Measurements from ENCODE around the gene DDX25.

The DDX25 gene

DNA sequence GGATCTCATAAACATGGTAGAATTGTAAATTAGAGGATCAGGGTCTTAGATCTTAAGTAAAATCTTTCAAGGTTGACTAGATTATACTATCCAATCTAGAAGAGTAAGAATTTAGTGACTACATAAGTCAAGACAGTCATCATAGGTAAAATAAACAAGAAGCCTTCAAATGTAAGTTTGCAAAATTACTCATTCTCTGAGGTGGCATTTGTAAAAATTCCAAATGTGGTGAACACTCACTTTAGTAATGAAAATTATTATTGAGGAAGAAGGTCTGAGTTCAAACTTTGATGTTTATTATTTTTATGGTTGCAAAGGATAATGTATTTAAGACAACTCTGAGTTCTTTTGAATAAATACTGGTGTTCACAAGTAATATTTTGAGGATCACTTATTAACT lies 12.2 kb upstream of the DDX25 start:
- DNase-seq (ENCODE audit: low read depth), result no peak
- H3K4me3 ChIP-seq (ENCODE audit: low read depth, low read length), result no peak overlapping the region
- TF ChIP-seq, protein P1, sequence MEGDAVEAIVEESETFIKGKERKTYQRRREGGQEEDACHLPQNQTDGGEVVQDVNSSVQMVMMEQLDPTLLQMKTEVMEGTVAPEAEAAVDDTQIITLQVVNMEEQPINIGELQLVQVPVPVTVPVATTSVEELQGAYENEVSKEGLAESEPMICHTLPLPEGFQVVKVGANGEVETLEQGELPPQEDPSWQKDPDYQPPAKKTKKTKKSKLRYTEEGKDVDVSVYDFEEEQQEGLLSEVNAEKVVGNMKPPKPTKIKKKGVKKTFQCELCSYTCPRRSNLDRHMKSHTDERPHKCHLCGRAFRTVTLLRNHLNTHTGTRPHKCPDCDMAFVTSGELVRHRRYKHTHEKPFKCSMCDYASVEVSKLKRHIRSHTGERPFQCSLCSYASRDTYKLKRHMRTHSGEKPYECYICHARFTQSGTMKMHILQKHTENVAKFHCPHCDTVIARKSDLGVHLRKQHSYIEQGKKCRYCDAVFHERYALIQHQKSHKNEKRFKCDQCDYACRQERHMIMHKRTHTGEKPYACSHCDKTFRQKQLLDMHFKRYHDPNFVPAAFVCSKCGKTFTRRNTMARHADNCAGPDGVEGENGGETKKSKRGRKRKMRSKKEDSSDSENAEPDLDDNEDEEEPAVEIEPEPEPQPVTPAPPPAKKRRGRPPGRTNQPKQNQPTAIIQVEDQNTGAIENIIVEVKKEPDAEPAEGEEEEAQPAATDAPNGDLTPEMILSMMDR (IDR thresholded peaks at IDR 0.05; ENCODE audit: low read depth, low read length, missing control alignments), result no peak

DNA sequence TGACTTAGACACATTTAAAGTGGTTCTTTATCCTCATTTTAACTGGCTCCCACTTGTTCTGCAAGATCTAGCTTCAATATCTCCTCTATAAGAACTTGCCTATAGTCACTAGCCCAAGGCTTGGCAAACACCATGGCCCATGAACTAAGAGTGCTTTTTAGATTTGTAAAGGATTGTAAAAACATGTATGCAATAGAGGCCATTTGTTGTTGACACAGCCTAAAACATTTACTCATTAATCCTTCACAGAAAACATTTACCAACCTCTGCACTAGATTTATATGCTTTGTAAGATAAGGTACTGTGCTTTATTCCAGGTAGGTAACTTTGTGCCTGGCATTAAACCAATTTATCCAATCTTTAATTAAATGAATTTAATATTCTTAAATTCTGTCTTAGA lies 11.3 kb upstream of the DDX25 start:
- no peak for DNase-seq (ENCODE audit: low read depth)
- TF ChIP-seq, protein P1 (IDR thresholded peaks at IDR 0.05; ENCODE audit: low read depth, low read length, missing control alignments), result no peak
- H3K4me3 ChIP-seq (ENCODE audit: low read depth, low read length), result no peak overlapping the region

DNA sequence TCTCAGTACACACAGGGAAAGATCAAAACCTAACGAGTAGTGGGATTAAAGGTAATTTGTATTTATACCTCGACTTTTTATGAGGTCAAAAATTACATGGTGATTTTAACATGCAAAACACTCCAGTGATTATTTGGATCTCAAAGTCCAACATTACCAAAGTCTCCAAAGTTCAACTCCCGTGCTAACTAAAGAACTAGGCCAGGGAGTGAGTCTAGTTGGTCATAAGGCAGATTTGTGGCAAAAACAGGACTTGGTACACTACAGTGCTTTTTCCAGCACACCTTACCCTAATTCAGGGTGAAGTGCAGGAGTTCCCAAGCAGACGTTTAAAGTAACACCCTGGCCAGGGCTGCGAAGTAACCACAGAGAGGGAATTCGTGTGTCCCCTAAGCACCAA lies 2.4 kb upstream of the DDX25 start:
- DNase-seq (ENCODE audit: low read depth), result no peak
- TF ChIP-seq, protein P1 (IDR thresholded peaks at IDR 0.05; ENCODE audit: low read depth, low read length, missing control alignments), result no peak
- no peak overlapping the region; the same call in 1 of the 2 replicates for H3K4me3 ChIP-seq (ENCODE audit: low read depth, low read length)

DNA sequence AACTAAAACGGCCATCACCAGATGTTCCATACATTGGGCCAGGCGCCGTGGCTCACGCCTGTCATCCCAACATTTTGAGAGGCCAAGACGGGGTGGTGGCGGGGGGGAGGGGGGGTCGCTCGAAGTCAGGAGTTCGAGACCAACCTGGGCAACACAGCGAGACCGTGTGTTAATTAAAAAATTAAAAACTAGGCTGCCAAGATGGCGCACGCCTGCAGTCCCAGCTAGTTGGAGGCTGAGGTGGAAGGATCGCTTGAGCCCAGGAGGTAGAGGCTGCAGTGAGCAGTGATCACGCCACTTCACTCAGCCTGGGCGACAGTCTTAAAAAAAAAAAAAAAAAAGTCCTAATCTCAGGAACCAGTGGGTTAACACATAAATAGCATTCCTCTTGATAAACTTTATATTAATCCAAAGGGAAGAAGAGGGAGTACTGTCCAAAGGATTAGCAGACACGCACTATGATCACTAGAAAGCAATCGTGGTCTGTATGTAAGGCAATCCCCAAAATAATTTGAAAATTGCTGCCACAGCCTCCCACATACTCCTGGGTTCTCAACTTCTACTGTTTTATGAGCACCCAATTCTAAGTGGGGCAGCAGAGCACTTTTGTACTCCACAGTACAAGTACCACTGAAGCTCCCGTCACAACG lies 1.9 kb upstream of the DDX25 start:
- peak overlapping the region; percentile 70 for H3K4me3 ChIP-seq (ENCODE audit: low read depth, low read length)
- TF ChIP-seq, protein P1 (IDR thresholded peaks at IDR 0.05; ENCODE audit: low read depth, low read length, missing control alignments), result no peak
- DNase-seq (ENCODE audit: low read depth), result no peak

DNA sequence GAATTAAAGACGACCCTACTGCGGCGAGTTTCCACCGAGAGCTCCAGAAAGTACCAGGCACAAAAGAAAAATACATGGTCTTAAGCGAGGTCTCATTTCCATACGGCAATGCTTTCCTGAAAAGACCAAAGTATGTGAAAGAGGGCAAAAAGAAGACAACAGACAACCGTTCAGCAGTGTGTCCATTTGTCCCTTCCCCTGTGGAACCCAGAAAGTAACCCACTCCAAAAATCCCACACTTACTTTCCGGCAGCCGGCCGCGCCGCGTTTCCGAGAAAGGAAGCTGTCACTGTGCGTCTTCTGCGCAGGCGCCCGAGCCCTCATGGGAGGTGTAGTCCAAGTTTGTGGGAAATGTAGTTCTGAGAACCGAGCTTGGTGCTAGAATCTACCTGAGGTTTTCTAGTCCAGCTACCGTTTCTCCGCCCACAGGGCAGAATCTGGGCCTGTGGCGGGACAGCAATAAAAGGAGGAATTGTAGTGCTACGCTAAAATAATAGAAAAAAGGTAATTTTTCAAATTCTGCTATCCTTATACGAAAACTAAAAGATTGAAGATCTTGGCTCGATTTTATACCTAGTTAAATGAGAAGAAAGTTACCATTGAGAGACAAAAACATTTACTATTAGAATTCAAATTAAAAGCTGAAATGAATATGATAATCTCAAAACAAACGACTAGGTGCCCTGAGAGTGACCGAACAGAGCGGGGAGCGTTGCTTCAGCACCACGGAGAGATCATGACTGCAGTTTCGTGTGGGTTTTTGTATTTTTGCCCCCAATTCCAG lies 1.2 kb upstream of the DDX25 start, which contains the start of gene PUS3:
Gene PUS3, minus strand, starts transcription at position 280 of the 784 bp plus-strand sequence. CDS start 6,922 bp downstream, outside the sequence.
- peak; percentile 54 for DNase-seq (ENCODE audit: low read depth)
- TF ChIP-seq, protein P1 (IDR thresholded peaks at IDR 0.05; ENCODE audit: low read depth, low read length, missing control alignments), result no peak

DNA sequence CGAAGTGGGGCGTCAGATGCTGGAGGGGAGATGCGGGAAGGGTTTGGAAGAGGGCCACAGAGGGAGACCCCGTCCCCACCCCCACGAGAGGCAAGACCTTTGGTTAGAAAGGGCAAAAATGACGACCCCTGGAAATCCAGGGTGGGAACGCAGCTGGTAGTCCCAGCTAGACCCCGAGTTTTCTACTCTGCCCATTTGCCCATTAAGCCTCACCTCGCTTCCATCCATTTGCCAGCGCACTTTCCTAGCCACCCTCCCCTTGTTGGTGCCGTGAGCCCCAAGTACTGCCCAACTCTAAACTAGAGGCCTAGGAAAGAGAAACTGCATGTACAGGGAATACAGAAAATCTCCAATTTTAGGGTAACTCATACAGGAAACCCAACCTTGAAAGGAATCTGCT lies 370 bp downstream of the DDX25 start:
- no peak overlapping the region for H3K4me3 ChIP-seq (ENCODE audit: low read depth, low read length)
- TF ChIP-seq, protein P1 (IDR thresholded peaks at IDR 0.05; ENCODE audit: low read depth, low read length, missing control alignments), result no peak
- no peak for DNase-seq (ENCODE audit: low read depth)

More for the DNA sequence above, 1.2 kb upstream of the DDX25 start, which contains the start of gene PUS3:
- peak within 1 kb of the TSS; percentile 70 for H3K4me3 ChIP-seq (ENCODE audit: low read depth, low read length)
